Type B pancreatic cell (in vitro differentiated cells): ENCODE measurements around the gene HMGN3. TPM values are rescaled to one million over a fixed set of nuclear protein-coding genes. Genes with fewer than 3 reads are reported as not detected.
"Not testable (repeated sequence)": the region's sequence is repeated elsewhere in the genome, so short reads cannot be mapped to it uniquely, and the experiment has no call there.

Source experiments
- DNase-seq: peaks from one replicate; pipeline ENCODE4 v3.0.0; 2021; ENCODE audit warnings: mixed read lengths; ENCODE audit not compliant: unreplicated experiment; ENCODE audit errors: extremely low spot score
- H3K27ac Mint-ChIP-seq: 2 replicates; pipeline ENCODE4 v1.8.0; 2021; ENCODE audit warnings: mild to moderate bottlenecking, mixed read lengths
- H3K27me3 Mint-ChIP-seq: 2 replicates; pipeline ENCODE4 v1.8.0; 2021; ENCODE audit warnings: mixed read lengths
- H3K36me3 Mint-ChIP-seq: 2 replicates; pipeline ENCODE4 v1.8.0; 2021; ENCODE audit warnings: mixed read lengths
- H3K4me1 Mint-ChIP-seq: one replicate; pipeline ENCODE4 v1.8.0; 2021; ENCODE audit warnings: mixed read lengths; ENCODE audit not compliant: unreplicated experiment
- H3K4me3 Mint-ChIP-seq: 2 replicates; pipeline ENCODE4 v1.8.0; 2021; ENCODE audit warnings: mild to moderate bottlenecking, mixed read lengths
- H3K9me3 Mint-ChIP-seq: 2 replicates; pipeline ENCODE4 v1.8.0; 2021; ENCODE audit warnings: mixed read lengths
- CTCF ChIP-seq: fragments of 200-600 bp; sonication (generic); conservative IDR thresholded peaks from 2 replicates; pipeline ENCODE4 v1.5.0; 2021; ENCODE audit warnings: antibody characterized with exemption, mild to moderate bottlenecking
- total RNA-seq: library from RNA; stranded (reverse); gene quantifications from 2 replicates; pipeline ENCODE4 v1.2.1, GENCODE V29; 2021; ENCODE audit warnings: low replicate concordance

HMGN3 gene
- total RNA-seq, 1 donor from 2014 or later: 163 TPM

GRCh38 chr6:79266051-79266450, 31.6 kb upstream of the HMGN3 start:
- no peak for DNase-seq
- Mint-ChIP-seq H3K9me3 (peaks cover 8% of the 10 kb centered on the region), H3K27ac (no peak overlapping the region), H3K4me3 (no peak overlapping the region), H3K27me3 (no peaks in the 10 kb centered on the region), H3K4me1 (no peaks in the 10 kb centered on the region), H3K36me3 (no peaks in the 10 kb centered on the region)
- TF ChIP-seq CTCF: no peak

GRCh38 chr6:79263359-79263758, 28.9 kb upstream of the HMGN3 start:
- H3K4me3 Mint-ChIP-seq: no peak overlapping the region
- H3K4me1 Mint-ChIP-seq: no peaks in the 10 kb centered on the region
- DNase-seq: no peak
- no peak overlapping the region for H3K27ac Mint-ChIP-seq
- H3K36me3 Mint-ChIP-seq: no peaks in the 10 kb centered on the region
- H3K27me3 Mint-ChIP-seq: peaks cover 4% of the 10 kb centered on the region
- no peak for TF ChIP-seq CTCF
- H3K9me3 Mint-ChIP-seq: peaks cover 18% of the 10 kb centered on the region

- Mint-ChIP-seq H3K4me3 (no peak overlapping the region), H3K27me3 (peaks cover 4% of the 10 kb centered on the region), H3K36me3 (no peaks in the 10 kb centered on the region), H3K9me3 (peaks cover 18% of the 10 kb centered on the region), H3K27ac (no peak overlapping the region), H3K4me1 (no peaks in the 10 kb centered on the region)
- no peak for TF ChIP-seq CTCF
- DNase-seq: no peak
Observed at GRCh38 chr6:79261666-79262065, 27.2 kb upstream of the HMGN3 start.

GRCh38 chr6:79260772-79261171, 26.3 kb upstream of the HMGN3 start:
- Mint-ChIP-seq H3K27me3 (peaks cover 4% of the 10 kb centered on the region), H3K4me1 (no peaks in the 10 kb centered on the region), H3K27ac (peak overlapping the region; percentile 10), H3K4me3 (no peak overlapping the region), H3K9me3 (peaks cover 18% of the 10 kb centered on the region), H3K36me3 (no peaks in the 10 kb centered on the region)
- TF ChIP-seq CTCF: no peak
- DNase-seq: no peak

- Mint-ChIP-seq H3K4me3 (no peak overlapping the region), H3K36me3 (no peaks in the 10 kb centered on the region), H3K27ac (peak overlapping the region; percentile 17), H3K9me3 (peaks cover 18% of the 10 kb centered on the region), H3K27me3 (peaks cover 4% of the 10 kb centered on the region), H3K4me1 (no peaks in the 10 kb centered on the region)
- no peak for DNase-seq
- TF ChIP-seq CTCF: no peak
Observed at GRCh38 chr6:79257381-79258205, 23.1 kb upstream of the HMGN3 start.

- peaks cover 18% of the 10 kb centered on the region for H3K9me3 Mint-ChIP-seq
- H3K36me3 Mint-ChIP-seq, H3K27ac Mint-ChIP-seq, H3K4me3 Mint-ChIP-seq, DNase-seq, H3K27me3 Mint-ChIP-seq, H3K4me1 Mint-ChIP-seq: not testable (repeated sequence)
Observed at GRCh38 chr6:79256770-79257169, 22.3 kb upstream of the HMGN3 start.

GRCh38 chr6:79255086-79255485, 20.6 kb upstream of the HMGN3 start:
- H3K27ac Mint-ChIP-seq, DNase-seq, H3K4me3 Mint-ChIP-seq, H3K36me3 Mint-ChIP-seq, H3K27me3 Mint-ChIP-seq, H3K9me3 Mint-ChIP-seq, H3K4me1 Mint-ChIP-seq: not testable (repeated sequence)
